ENCODE data around the gene MRPL58.

The MRPL58 gene

DNA sequence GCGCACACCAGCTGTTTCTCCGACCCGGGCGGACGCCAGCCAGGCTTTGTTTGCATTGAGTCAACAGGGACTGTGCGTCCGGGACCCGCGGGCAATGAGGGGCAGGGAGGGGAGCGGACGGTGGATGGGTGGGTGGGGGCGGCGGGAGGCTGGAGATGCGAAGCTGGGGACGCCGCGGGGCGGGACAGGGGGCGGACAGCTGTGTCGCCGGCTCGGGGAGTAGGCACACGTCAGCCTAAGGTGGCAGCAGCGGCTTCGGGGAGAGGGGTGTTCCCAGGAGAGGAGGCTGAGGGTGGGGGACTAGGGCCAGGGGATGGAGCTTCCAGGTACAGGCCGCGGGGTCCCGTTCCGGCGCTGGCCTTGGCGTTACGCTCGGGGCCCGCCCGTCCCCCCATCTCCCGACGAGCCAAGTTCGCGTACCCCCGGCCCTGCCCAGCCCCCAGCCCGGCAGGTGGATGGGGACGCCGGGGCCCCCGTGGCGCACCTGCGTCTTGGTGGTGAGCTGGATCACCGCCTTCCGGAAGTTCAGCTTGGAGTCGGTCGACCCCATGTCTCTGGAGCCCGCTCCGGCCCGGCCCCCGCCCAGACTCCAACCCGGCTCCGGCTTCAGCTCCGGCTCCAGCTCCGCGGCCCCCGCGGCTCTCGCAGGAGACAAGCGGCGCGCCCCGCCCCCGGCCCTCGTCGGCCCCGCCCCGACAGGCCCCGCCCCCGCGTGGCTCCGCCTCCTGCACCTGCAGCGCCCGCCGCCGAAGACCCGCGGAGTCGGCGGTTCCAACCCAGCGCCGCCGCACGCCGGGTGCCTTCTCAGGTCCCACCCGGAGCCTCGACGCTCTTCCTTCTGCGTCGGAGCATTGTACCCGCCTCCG, 40.1 kb upstream of the MRPL58 start, which contains the start of gene HID1 (continued):
- TF ChIP-seq SP2 (tag by site-specific recombination; IDR thresholded peaks at IDR 0.05) (peak; percentile 67), ZNF785 (tag by site-specific recombination; IDR thresholded peaks at IDR 0.05) (no peak), PRDM10 (tag by site-specific recombination; IDR thresholded peaks at IDR 0.05) (peak; percentile 77), ZNF549 (tag by site-specific recombination; IDR thresholded peaks at IDR 0.05) (no peak), IKZF3 (tag by site-specific recombination; IDR thresholded peaks at IDR 0.05) (no peak), KLF8 (tag by site-specific recombination; IDR thresholded peaks at IDR 0.05) (0 out of 2 replicates have a peak, but pooled peaks have one; percentile 36), SP3 (tag by site-specific recombination; IDR thresholded peaks at IDR 0.05) (peak; percentile 64)

DNA sequence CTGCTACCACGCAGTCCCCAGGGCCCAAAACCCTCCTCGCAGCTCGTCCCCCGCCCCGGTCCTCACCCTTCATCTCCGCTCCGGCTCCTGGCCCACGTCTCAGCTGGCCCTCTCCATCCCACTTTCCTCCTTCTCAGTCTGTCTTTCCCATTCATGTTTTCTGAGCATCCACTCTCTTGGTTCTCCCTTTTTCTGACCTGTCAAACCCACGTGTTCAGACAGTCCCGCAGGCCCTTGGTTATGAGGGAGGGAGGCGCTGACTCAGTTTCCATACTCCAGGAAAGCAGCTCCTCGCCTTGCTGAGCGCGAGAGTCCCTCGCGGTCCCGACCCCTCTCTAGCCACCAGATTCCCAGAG, 39.5 kb upstream of the MRPL58 start:
- ChIA-PET POLR2A (interaction anchor here (0.6 to 5.4 kb wide), 20 partner anchors 8 to 289 kb away, joined by 3 to 50 read pairs (median 4); partner anchors contain the start of genes CDR2L, FDXR, GGA3 and MRPL58), CTCF (interaction anchor here (0.6 to 4.2 kb wide), 12 partner anchors 9 to 440 kb away, joined by 3 to 42 read pairs (median 5); partner anchors contain the start of gene CDR2L)
- H3K27ac ChIP-seq (ENCODE audit: extremely low read depth, low read depth, low read length), result no peak overlapping the region; the same call in 1 of the 2 replicates

More for the DNA sequence above, 39.5 kb upstream of the MRPL58 start:
- H3K36me3 ChIP-seq (ENCODE audit: control insufficient read depth in 2 of 2, insufficient read depth in 1 of 2, low read length in 2 of 2), result no peaks in the 10 kb centered on the region
- peak overlapping the region; percentile 28 for H3K4me3 ChIP-seq (ENCODE audit: low read depth, low read length)
- H3K4me1 ChIP-seq (ENCODE audit: control insufficient read depth, insufficient read depth, low read length), result peaks cover 4% of the 10 kb centered on the region; the same call in 1 of the 2 replicates
- H3K9me3 ChIP-seq (ENCODE audit: control insufficient read depth, insufficient read depth, low read depth, low read length), result no peaks in the 10 kb centered on the region
- TF ChIP-seq ZNF600 (tag by site-specific recombination; IDR thresholded peaks at IDR 0.05) (no peak; the same call in 1 of the 2 replicates), ZNF335 (tag by site-specific recombination; conservative IDR thresholded peaks at IDR 0.05) (peak; percentile 66; the same call in 1 of the 2 replicates), ZNF777 (tag by site-specific recombination; IDR thresholded peaks at IDR 0.05; ENCODE audit: borderline replicate concordance) (peak; percentile 59; the same call in 1 of the 2 replicates), ZNF366 (tag by site-specific recombination; conservative IDR thresholded peaks at IDR 0.05) (peak; percentile 79), EGR2 (tag by site-specific recombination; IDR thresholded peaks at IDR 0.05; ENCODE audit: low read depth) (peak; percentile 97), ZNF26 (tag by site-specific recombination; IDR thresholded peaks at IDR 0.05) (no peak), ZNF112 (tag by site-specific recombination; IDR thresholded peaks at IDR 0.05) (no peak), ZNF223 (tag by site-specific recombination; IDR thresholded peaks at IDR 0.05) (no peak), ZNF792 (tag by site-specific recombination; IDR thresholded peaks at IDR 0.05) (no peak), ZNF121 (tag by site-specific recombination; IDR thresholded peaks at IDR 0.05) (0 out of 2 replicates have a peak, but pooled peaks have one; percentile 8), SP3 (tag by site-specific recombination; IDR thresholded peaks at IDR 0.05) (0 out of 2 replicates have a peak, but pooled peaks have one; percentile 18), PRDM1 (tag by site-specific recombination; IDR thresholded peaks at IDR 0.05) (0 out of 2 replicates have a peak, but pooled peaks have one; percentile 26), ZBTB17 (tag by site-specific recombination; IDR thresholded peaks at IDR 0.05) (peak; percentile 79), ZFHX2 (tag by site-specific recombination; conservative IDR thresholded peaks at IDR 0.05) (peak; percentile 93), OSR2 (tag by site-specific recombination; IDR thresholded peaks at IDR 0.05) (no peak)
- TF ChIP-seq, protein P1, sequence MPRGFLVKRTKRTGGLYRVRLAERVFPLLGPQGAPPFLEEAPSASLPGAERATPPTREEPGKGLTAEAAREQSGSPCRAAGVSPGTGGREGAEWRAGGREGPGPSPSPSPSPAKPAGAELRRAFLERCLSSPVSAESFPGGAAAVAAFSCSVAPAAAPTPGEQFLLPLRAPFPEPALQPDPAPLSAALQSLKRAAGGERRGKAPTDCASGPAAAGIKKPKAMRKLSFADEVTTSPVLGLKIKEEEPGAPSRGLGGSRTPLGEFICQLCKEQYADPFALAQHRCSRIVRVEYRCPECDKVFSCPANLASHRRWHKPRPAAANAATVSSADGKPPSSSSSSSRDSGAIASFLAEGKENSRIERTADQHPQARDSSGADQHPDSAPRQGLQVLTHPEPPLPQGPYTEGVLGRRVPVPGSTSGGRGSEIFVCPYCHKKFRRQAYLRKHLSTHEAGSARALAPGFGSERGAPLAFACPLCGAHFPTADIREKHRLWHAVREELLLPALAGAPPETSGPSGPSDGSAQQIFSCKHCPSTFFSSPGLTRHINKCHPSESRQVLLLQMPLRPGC (tag by site-specific recombination; IDR thresholded peaks at IDR 0.05), result no peak
